Erythroblast (primary cell): ENCODE measurements around the gene PRSS56.
A peak's percentile ranks its signal among the peaks of the same experiment; 100 is the strongest.
"Not testable (repeated sequence)": the region's sequence is repeated elsewhere in the genome, so short reads cannot be mapped to it uniquely, and the experiment has no call there.

Source experiments
- DNase-seq, 2 experiments: peaks; one replicate each; lab custom pipeline; 2025; lab: John Stamatoyannopoulos, UW
- GATA1 ChIP-seq: IDR thresholded peaks from 2 replicates; pipeline ENCODE4 v1.6.1; 2011; ENCODE audit warnings: low read depth, mild to moderate bottlenecking, control low read depth, low read length, moderate library complexity
- POLR2A ChIP-seq: IDR thresholded peaks from 2 replicates; pipeline ENCODE4 v1.6.1; 2011; ENCODE audit warnings: mild to moderate bottlenecking, low read length

The PRSS56 gene

DNA sequence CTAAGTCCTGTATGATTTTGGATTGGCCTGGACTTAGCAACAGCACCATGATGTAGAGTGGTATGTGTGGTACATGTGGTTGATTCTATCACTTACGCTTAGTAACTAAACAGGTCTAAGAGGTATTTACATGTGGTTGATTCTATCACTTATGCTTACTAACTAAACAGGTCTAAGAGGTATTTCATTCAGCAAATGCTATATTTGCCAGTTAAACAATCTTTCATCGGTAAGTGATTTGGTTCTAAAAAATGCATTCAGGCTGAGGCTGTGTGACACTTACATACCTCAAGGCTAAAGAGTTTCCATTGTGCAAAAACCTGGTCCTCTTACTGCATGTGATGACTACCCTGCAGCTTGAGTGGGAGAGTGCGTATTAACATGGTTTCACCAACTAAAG, 43.4 kb downstream of the PRSS56 start:
- TF ChIP-seq GATA1 (no peak), POLR2A (peak; percentile 3)
- DNase-seq: no peak

DNA sequence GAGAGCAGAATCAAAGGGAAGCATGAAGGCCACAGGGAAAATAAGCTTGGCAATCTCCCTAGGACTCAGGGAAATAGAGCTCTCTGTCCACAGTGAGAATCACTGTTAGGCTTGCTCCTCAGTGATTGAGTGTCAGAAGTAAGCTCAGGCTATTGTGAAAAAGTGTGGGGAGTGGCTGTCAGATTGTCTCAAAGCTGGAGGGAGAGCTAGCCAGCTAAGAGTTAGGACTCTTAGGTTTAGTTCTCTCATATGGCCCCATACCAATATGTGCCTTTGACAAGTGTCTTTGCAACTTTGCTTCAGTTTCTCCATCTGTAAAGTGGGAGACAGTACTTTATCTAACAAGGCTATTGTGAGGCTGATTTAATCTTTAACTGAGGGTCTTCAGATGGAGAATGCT, 47.5 kb downstream of the PRSS56 start:
- no peak for DNase-seq
- TF ChIP-seq POLR2A (no peak), GATA1 (no peak)

DNA sequence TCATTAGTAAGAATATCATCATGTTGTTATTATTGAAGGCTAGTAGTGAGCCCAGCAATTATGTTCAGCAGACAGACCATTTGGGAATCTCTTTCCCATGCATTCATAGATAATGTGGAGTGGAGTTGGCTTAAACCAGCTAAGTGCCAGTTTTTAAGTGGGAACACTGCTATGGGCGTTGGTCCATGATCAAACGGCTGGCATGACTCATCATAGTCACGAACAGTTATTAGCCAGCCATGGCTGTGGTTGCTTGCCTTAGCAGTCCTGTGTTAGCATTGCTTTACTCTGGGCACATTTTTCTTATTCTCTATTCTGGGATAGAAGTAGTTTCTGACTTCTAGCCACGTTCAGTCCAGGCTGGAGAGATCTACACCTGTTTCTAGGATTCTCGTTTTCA, 48.0 kb downstream of the PRSS56 start:
- TF ChIP-seq POLR2A: no peak
- no peak for TF ChIP-seq GATA1
- peak; percentile 76 to 82 for DNase-seq

DNA sequence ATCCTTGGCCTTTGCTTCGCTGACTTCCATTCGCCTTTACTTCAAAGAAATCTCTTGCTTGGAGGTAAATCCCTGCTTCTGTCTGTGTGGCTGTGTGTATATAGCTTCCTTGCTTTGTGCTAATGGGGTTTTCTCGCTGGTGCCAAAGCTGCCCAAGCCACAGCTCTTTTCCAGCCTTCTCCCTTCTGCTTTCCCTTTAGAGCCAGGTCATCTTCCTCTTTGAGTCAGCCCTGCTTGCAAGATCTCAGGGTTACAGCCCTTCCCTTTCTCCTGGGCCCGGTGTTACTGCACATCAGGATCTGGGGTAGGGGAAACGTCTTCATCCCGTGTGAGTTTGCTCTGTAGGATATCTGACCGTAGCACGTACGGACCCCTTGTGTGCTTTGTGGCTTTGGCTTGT, 49.4 kb downstream of the PRSS56 start:
- no peak for TF ChIP-seq GATA1
- no peak for TF ChIP-seq POLR2A
- DNase-seq: no peak

DNA sequence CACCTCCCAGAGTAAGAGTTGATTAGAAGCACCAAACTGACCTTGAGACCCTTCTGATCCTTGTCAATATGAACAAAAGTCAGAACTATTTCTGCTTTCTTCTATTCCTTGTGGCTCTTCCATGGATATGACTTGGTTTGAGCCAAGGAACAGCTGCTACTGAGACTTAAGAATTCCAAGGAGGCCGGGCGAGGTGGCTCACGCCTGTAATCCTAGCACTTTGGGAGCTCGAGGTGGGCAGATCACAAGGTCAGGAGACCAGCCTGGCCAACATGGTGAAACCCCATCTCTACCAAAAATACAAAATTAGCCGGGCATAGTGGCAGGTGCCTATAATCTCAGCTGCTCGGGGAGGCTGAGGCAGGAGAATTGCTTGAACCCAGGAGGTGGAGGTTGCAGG, 50.3 kb downstream of the PRSS56 start:
- DNase-seq: not testable (repeated sequence)

DNA sequence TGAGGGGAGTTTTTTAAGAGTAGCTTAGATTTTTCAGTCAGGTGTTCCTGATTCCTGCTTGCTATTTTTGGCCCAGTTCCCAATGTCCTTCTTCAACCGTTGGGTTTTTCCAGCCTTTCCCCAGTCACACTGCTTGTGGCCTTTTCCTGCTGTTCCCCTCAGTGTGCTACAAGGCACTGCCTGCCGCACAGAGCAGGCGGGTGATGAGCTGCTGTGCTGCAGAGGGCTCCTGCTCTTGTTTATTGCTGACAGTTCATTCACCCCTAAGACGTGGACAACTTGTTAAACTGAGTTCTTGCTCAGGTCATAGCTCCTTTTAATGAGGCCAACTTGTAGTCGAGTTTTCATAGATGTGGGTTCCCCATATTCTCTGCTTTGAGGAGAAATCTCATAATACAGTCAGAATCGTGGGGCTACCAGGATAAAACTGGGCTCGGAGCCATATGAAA, 50.9 kb downstream of the PRSS56 start:
- TF ChIP-seq POLR2A: no peak
- no peak for TF ChIP-seq GATA1

DNA sequence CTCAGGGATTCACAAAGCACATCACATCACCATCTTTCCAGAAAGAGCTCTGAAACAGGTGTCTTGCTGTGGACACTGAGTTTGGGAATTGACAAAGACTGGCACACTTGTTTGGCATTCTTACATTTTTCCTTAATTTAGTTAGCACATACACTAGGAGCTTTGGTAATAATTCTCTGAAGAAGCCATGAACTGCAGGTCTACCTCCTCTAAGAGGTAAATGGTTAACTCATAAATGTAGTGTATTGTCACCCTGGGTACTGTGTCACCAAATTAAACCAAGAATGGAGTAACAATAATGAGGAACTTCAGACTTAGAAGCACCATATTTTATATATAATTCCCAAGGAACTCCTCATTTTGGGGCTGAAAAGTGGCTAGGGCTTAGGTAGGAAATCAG, 52.9 kb downstream of the PRSS56 start:
- no peak for TF ChIP-seq GATA1
- TF ChIP-seq POLR2A: no peak
- DNase-seq: no peak

More for the DNA sequence above, 50.9 kb downstream of the PRSS56 start:
- no peak for DNase-seq

DNA sequence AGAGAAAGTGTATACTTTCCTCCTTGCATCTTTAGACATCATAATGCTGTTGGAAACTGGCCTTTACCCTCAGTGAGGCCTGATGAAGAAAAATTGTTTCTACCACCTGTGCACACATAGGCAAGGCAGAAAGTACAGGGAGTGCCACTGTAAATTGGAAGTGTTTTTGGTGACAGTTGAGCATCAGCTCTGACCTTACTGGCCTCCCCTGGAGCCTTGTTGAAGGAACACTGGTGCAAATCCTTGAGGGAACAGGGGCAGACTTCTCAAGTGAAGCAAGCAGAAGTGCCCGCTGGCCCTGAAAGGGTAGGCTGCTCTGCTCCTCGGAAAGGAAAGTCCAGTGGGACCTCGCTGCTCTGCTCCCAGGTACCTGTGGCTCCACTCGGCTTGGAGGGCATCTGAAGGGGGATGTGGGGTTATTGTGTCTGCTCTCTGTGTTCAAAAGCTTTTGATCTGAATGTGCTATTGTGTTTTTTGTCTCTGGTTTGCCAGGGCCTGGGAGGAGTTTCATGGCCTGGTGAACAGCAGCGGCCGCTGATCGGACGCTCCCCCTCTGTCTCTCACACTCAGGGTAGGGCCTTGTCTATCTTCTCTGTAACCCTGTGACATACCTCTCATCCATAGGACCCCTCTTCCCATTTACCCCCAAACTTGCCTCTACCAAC, 53.7 kb downstream of the PRSS56 start:
- TF ChIP-seq POLR2A: no peak
- no peak for TF ChIP-seq GATA1
- no peak for DNase-seq

DNA sequence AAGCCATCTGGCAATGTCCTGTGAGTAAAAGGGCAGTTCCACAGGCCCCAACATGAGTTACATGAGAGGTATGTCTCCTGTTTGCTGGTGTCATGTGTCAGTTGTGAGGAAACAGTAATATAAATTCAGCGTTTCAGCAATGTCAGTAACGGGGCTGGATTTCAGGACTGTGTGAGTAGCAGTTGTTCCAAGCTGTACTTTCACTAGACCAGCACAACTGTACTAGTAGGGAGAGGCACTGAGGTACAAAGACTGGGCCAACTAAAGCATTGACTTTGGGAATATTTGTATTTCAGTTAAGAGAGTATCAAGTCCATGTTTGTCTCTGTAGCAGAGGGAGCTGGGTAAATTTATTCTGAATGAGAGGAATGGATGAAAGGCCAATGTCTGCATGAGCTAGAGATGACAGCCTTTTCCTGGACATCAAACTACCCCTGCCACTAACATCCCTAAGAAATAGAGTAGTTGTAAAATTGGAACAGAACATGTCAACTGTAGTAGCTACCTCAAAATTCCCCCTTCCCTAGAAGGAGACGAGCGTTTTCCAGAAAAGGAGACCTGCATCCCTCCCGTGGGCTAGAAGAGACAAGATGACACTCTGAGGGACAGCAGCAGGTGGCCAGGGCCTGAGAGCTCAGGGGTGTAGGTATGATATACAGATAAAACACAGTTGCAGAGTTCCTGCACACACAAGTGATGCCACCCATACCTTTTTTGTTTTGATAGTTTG, 54.7 kb downstream of the PRSS56 start:
- no peak for TF ChIP-seq POLR2A
- no peak for DNase-seq
